COLO668 (cell line): ENCODE results near the gene OS9.

Experiments
- DNase-seq: peaks from one replicate; lab custom pipeline; 2025; ENCODE audit not compliant: unreplicated experiment; lab: John Stamatoyannopoulos, UW

The OS9 gene

DNA sequence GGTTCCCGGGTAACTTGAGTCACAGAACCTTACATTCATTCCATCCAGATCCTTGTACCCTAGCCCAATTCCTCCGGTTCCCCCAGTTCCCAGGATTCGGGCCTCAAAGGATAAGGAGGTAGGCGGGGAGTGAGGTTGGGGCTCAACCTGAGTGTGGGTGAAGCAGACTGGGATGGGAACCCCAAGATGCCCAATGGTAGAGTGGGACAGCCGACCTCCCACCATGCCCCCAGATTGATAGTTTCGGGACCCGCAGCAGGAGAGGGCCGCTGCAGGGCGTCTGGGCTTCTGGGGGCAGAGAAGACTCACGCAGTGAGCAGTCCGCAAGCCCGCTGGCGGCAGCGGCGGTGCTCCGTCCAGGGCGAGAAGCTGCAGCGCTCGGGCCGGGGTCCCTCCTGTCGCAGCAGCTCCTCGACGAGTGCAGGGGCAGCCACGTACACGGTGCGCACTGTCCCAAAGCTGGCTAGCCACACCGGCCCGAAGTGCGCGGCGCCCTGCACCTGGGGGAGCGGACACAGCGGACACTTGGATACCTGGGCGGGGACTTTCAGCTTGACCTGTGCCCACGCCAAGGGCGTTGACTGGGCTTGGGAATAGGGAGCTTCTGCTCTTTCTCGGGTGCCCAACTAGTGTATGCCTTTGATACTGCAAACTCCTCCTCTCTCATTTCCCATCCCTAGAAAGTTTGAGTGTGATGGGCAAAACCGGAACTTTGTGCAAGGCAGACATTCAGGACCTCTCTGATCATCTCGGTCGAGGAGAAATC lies 71.9 kb downstream of the OS9 start:
- no peak for DNase-seq

DNA sequence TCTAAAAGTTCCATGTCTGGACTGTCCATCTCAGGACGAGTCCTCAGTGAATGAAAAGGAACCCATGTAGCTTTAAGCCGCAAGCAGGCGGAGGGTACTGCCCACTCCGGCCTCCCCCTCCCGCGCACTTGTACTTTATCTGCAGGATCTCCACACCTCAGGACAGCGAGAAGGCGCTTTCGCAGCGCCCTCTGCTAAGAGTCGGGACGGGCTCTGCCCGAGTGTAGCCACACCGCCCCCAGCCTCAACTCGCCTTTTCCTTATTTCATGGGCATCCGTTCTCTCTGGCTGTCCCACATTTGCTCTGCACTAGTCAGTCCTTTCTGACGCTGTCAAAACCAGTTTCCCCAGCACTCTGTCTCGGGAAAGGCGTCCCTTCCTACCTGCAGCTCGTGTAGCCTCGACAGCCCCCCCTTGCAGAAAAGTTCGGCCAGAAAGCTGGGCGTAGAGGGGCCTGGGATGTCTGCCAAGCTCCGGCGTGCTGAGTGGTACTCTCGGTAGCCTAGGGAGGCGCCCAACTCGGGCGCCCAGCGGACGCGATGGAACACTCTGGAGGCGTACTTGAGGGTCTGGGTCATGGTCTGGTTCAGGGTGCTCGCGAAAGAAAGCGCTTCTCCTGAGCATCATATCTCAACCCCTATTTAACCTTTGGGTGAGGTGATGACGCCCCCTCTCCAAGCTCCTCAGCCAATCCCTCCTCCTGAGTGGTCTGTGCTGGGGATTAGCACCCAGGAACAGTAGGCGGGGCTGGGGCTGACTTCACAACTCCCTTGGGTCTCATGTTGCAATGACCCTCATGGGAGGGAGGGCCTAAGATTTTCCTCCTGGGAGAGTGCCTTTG lies 72.8 kb downstream of the OS9 start, which contains the start of gene CYP27B1:
TSS of gene CYP27B1 (minus strand) at position 615 of the 841 bp plus-strand sequence. CDS start at position 578, 37 bp downstream.
- DNase-seq = no peak

DNA sequence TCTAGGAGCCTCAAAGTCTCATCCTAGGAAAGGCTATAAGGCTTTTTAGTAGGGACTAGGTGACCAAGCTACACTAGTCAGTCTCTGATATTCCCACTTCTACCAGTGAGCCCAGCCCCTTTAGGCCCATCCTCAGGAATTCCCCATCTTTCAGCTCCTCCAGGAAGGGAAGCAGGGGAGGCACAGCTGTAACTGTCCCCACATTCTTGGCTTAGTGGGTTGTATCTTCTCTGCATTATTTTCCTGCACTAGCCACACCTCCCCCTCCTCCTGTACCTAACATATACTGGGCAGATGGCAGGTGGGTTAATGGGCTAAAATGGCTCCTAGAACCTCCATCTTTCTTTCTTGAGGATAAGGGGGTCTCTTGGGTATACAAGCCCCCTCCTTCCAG lies 73.4 kb downstream of the OS9 start:
- no peak for DNase-seq

DNA sequence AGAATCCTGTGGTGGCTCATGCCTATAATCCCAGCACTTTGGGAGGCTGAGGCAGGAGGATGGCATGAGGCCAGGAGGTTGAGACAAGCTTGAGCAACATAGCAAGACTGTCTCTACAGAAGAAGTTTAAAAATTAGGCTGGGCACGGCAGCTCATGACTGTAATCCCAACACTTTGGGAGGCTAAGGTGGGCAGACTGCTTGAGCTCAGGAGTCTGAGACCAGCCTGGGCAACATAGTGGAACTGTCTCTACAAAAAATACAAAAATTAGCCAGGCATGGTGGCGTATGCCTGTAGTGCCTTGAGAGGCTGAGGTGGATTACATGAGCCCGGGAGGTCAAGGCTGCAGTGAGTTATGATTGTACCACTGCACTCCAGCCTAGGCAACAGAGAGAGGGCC lies 73.9 kb downstream of the OS9 start:
- DNase-seq = no peak

DNA sequence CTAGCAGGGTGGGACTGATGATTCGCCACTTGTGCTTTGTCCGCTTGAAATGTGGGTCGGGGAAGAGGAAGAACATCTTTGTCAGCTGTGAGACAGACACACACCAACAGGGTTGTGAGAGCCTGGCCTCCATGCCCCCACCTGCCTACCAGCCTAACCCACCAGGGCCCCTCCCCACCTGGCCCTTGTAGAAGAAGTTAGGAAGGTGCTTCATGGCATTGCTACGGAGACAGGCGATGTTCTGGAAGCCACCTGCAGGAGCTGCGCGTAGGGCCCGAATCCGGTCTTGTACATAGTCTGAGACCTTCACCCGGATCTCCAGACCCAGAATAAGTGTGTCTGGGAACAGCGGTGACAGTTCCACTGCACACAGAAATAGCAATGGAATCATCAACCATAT lies 75.7 kb downstream of the OS9 start:
- DNase-seq = no peak

DNA sequence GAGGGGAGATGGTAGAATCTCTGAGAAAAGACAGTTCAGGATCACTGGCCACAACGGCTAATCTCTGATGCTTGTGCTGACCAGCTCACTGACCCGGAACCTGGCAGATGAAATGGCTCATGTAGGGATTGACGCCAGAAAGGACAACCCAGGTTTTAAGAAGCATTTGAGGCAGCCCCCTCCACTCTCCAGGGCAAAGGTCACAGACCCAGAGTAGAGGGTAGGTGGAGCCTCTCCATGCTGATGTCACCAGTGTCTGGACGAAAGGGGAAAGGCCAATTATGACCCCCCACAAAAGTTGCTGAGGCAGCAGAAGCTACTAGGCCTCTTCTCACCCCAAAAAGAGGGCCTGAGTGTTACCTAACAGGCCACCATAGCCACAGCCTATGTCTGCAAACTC lies 76.8 kb downstream of the OS9 start:
- no peak for DNase-seq
